ENCODE results near the gene CDH13. TPM values are rescaled to one million over a fixed set of nuclear protein-coding genes. Genes with fewer than 3 reads are reported as not detected.

The CDH13 gene
- total RNA-seq, 1 donor from 2014 or later = 46.4 TPM

DNA sequence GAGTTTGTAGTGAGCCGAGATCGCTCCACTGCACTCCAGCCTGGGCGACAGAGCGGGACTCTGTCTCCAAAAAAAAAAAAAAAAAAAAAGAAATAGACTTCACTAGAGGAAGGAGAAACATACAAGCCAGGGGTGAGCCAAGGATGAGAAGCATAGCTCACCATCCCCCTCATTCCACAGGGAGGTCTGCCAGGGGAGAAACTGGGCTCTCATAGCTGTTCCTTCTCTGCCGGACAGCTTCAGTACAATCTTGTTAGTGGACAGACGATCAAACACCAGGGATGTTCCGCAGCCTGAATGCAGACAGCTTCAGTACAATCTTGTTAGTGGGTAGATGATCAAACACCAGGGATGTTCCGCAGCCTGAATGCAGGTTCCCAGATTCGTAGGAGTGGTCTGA is 509.6 kb downstream of the CDH13 start:
- no peak for DNase-seq (ENCODE audit: extremely low spot score, unreplicated experiment)
- H3K36me3 Mint-ChIP-seq = no peaks in the 10 kb centered on the region
- no peak overlapping the region for H3K4me3 Mint-ChIP-seq
- peaks cover 8% of the 10 kb centered on the region for H3K9me3 Mint-ChIP-seq
- no peak overlapping the region for H3K27ac Mint-ChIP-seq
- peaks cover 17% of the 10 kb centered on the region for H3K27me3 Mint-ChIP-seq
- TF ChIP-seq, protein P1, sequence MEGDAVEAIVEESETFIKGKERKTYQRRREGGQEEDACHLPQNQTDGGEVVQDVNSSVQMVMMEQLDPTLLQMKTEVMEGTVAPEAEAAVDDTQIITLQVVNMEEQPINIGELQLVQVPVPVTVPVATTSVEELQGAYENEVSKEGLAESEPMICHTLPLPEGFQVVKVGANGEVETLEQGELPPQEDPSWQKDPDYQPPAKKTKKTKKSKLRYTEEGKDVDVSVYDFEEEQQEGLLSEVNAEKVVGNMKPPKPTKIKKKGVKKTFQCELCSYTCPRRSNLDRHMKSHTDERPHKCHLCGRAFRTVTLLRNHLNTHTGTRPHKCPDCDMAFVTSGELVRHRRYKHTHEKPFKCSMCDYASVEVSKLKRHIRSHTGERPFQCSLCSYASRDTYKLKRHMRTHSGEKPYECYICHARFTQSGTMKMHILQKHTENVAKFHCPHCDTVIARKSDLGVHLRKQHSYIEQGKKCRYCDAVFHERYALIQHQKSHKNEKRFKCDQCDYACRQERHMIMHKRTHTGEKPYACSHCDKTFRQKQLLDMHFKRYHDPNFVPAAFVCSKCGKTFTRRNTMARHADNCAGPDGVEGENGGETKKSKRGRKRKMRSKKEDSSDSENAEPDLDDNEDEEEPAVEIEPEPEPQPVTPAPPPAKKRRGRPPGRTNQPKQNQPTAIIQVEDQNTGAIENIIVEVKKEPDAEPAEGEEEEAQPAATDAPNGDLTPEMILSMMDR (conservative IDR thresholded peaks at IDR 0.05) = no peak
- H3K4me1 Mint-ChIP-seq (ENCODE audit: unreplicated experiment) = peaks cover 17% of the 10 kb centered on the region

DNA sequence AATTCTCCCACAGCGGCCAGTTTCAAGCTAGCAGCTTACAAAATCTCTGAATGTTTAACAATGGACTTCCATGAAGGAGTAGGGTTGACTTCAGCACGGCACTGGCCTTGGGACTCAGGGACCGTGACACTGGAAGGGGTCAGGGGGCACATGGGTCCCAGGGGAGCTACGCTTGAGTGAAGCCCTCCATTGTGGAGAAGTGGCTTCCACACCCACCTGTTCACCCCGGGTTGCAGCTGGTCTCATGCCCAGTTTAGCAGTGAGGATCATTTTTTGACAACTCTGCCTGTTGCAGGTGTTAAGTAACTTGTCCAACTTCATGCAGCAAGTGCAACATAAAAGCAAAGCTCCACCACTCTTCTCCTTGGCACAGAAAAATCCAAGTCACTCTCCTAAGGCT is 510.2 kb downstream of the CDH13 start:
- TF ChIP-seq, protein P1 (conservative IDR thresholded peaks at IDR 0.05) = no peak
- Mint-ChIP-seq H3K36me3 (no peaks in the 10 kb centered on the region), H3K27ac (peak overlapping the region; percentile 35), H3K27me3 (peaks cover 18% of the 10 kb centered on the region), H3K4me3 (peak overlapping the region; percentile 83), H3K4me1 (ENCODE audit: unreplicated experiment) (peaks cover 17% of the 10 kb centered on the region), H3K9me3 (peaks cover 8% of the 10 kb centered on the region)
- no peak for DNase-seq (ENCODE audit: extremely low spot score, unreplicated experiment)

DNA sequence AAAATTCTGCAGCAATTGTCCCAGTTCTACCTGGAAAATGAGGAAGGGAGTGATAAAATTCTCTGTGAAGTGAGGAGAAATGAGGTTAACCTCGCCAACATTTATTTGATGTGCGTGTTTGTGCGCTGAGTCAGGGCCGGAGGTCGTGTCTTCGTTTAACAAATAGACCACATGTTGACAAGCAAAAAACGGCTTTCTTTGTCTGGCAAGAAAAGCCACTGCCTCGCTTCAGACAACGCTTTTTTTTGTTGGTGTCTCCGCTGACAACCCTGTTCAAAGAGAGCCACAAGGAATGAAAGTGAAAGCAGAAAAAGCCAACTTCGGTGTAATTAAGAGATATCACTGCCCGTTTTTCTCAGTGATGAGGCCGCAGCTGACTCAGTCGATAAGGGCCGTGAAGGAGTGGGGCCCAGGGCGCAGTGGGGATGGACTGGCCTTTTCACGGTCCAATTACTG is 510.6 kb downstream of the CDH13 start:
- Mint-ChIP-seq H3K27ac (peak overlapping the region; percentile 35), H3K27me3 (peaks cover 18% of the 10 kb centered on the region), H3K36me3 (no peaks in the 10 kb centered on the region), H3K9me3 (peaks cover 8% of the 10 kb centered on the region), H3K4me1 (ENCODE audit: unreplicated experiment) (peaks cover 17% of the 10 kb centered on the region), H3K4me3 (peak overlapping the region; percentile 83)
- TF ChIP-seq, protein P1 (conservative IDR thresholded peaks at IDR 0.05) = no peak
- DNase-seq (ENCODE audit: extremely low spot score, unreplicated experiment) = no peak

DNA sequence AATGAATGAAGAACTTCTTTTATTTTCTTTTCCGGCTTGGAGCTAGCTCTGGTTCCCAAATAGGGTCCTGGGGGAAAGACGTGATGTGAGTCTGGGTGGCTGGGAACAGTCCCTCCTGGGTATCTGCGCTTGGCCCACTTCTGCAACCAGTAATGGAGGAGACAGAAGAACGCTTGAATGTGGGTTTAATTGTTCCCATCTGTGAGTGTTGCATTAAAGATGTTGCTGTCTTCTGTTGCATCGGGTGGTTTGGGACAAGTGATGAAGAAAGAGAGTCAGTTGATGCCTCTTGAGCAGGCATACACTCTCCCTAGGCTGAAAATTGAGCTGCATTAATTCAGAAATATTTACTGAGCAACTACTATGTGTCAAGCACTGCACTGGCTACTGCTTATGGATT is 511.1 kb downstream of the CDH13 start:
- peaks cover 8% of the 10 kb centered on the region for H3K9me3 Mint-ChIP-seq
- H3K27ac Mint-ChIP-seq = peak overlapping the region; percentile 36
- peak overlapping the region; percentile 83 for H3K4me3 Mint-ChIP-seq
- no peak for DNase-seq (ENCODE audit: extremely low spot score, unreplicated experiment)
- no peaks in the 10 kb centered on the region for H3K36me3 Mint-ChIP-seq
- peaks cover 18% of the 10 kb centered on the region for H3K27me3 Mint-ChIP-seq
- peaks cover 17% of the 10 kb centered on the region for H3K4me1 Mint-ChIP-seq (ENCODE audit: unreplicated experiment)
- TF ChIP-seq, protein P1 (conservative IDR thresholded peaks at IDR 0.05) = no peak

DNA sequence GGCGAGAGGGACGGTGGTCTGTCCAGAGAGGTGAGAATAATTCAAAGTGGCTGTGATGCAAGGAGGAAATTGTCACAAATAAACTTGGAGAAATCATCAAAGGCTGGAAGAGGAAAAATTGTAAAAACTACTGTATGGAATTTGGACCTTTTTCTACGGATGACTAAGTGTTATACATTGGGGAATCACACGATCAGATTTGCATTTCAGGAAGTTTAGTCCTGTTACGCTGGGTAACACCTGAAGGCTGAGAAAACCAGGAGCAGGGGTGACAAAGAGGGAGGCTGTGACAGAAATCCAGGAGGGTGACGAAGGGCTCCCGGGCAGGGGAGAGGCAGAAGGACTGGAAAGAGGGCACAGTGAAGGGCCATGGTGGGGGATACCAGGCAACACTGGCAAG is 511.7 kb downstream of the CDH13 start:
- no peak for DNase-seq (ENCODE audit: extremely low spot score, unreplicated experiment)
- TF ChIP-seq, protein P1 (conservative IDR thresholded peaks at IDR 0.05) = no peak
- Mint-ChIP-seq H3K36me3 (no peaks in the 10 kb centered on the region), H3K27me3 (peaks cover 19% of the 10 kb centered on the region), H3K4me3 (no peak overlapping the region), H3K4me1 (ENCODE audit: unreplicated experiment) (peaks cover 18% of the 10 kb centered on the region), H3K9me3 (peaks cover 8% of the 10 kb centered on the region), H3K27ac (peak overlapping the region; percentile 36)
